Measurements from ENCODE around the gene ANKRD1.
"Not testable (repeated sequence)": the region's sequence is repeated elsewhere in the genome, so short reads cannot be mapped to it uniquely, and the experiment has no call there.

The ANKRD1 gene

DNA sequence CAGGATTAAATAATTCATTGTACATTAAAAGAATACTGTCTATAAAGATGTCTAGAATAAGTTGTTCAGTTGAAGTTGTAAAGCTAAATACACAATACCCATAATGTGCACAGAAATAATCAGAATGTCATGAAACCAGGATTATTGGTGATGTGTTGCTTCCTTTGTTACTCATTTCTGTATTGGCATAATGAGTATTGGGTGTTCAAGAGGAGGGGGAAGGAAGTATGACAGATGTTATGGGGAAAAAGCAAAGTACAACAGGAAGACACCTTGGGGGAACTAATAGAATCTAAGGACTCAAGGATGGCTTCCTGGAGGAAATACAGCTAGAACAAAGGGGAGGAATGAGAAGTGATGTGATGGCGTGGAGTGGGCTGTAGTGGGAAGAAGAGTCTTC, 15.0 kb downstream of the ANKRD1 start:
- Histone ChIP-seq H3K36me3 (ENCODE audit: insufficient read depth, low read length) (peaks cover 36% of the 10 kb centered on the region; the same call in 1 of the 2 replicates), H3K4me2 (ENCODE audit: insufficient read depth, low read length) (no peak overlapping the region), H3K9ac (ENCODE audit: low read depth, low read length) (no peak overlapping the region), H3K79me2 (ENCODE audit: insufficient read depth, low read length) (no peaks in the 10 kb centered on the region), H3K27me3 (ENCODE audit: insufficient read depth, low read length, poor library complexity) (no peaks in the 10 kb centered on the region), H3K4me1 (ENCODE audit: insufficient read depth, low read length) (peaks cover 27% of the 10 kb centered on the region), H3K27ac (ENCODE audit: low read length) (no peak overlapping the region), H2AFZ (ENCODE audit: low read depth, low read length) (no peak overlapping the region), H4K20me1 (ENCODE audit: insufficient read depth, low read length) (no peaks in the 10 kb centered on the region), H3K4me3 (ENCODE audit: low read depth in 1 of 2, low read length in 2 of 2) (no peak overlapping the region), H3K9me3 (ENCODE audit: insufficient read depth, low read length, severe bottlenecking) (no peaks in the 10 kb centered on the region)
- DNase-seq (no peak), ATAC-seq (ENCODE audit: insufficient read depth, low read depth) (no peak)
- TF ChIP-seq, protein P1, sequence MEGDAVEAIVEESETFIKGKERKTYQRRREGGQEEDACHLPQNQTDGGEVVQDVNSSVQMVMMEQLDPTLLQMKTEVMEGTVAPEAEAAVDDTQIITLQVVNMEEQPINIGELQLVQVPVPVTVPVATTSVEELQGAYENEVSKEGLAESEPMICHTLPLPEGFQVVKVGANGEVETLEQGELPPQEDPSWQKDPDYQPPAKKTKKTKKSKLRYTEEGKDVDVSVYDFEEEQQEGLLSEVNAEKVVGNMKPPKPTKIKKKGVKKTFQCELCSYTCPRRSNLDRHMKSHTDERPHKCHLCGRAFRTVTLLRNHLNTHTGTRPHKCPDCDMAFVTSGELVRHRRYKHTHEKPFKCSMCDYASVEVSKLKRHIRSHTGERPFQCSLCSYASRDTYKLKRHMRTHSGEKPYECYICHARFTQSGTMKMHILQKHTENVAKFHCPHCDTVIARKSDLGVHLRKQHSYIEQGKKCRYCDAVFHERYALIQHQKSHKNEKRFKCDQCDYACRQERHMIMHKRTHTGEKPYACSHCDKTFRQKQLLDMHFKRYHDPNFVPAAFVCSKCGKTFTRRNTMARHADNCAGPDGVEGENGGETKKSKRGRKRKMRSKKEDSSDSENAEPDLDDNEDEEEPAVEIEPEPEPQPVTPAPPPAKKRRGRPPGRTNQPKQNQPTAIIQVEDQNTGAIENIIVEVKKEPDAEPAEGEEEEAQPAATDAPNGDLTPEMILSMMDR (IDR thresholded peaks at IDR 0.05; ENCODE audit: borderline replicate concordance, extremely low read depth, low read length, poor library complexity, severe bottlenecking) = no peak
- TF ChIP-seq EZH2 (IDR thresholded peaks at IDR 0.05; ENCODE audit: borderline replicate concordance, low read depth, low read length, severe bottlenecking) = no peak

DNA sequence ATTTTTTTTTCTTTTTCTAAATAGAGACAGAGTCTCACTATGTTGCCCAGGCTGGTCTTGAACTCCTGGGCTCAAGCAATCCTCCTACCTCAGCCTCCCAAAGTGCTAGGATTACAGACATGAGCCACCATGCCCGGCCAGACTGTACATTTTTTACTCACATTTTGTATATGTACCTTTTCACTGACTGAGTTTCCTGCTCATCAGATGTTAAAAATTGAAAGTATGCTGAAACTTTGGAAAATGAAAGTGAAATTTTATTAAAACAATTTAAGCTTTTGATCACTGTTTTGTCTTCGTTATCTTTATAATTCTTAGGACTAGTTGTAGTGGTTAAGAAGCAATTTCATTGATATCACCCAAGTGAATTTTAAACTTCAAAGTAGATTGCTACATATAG, 24.0 kb downstream of the ANKRD1 start:
- H3K27me3 ChIP-seq (ENCODE audit: insufficient read depth, low read length, poor library complexity); H3K27ac ChIP-seq (ENCODE audit: low read length); H3K4me1 ChIP-seq (ENCODE audit: insufficient read depth, low read length); H4K20me1 ChIP-seq (ENCODE audit: insufficient read depth, low read length); H3K4me2 ChIP-seq (ENCODE audit: insufficient read depth, low read length); ATAC-seq (ENCODE audit: insufficient read depth, low read depth); H3K4me3 ChIP-seq (ENCODE audit: low read depth in 1 of 2, low read length in 2 of 2); H2AFZ ChIP-seq (ENCODE audit: low read depth, low read length); H3K9me3 ChIP-seq (ENCODE audit: insufficient read depth, low read length, severe bottlenecking); DNase-seq; H3K79me2 ChIP-seq (ENCODE audit: insufficient read depth, low read length); H3K9ac ChIP-seq (ENCODE audit: low read depth, low read length): not testable (repeated sequence)
- peaks cover 70% of the 10 kb centered on the region for H3K36me3 ChIP-seq (ENCODE audit: insufficient read depth, low read length)

DNA sequence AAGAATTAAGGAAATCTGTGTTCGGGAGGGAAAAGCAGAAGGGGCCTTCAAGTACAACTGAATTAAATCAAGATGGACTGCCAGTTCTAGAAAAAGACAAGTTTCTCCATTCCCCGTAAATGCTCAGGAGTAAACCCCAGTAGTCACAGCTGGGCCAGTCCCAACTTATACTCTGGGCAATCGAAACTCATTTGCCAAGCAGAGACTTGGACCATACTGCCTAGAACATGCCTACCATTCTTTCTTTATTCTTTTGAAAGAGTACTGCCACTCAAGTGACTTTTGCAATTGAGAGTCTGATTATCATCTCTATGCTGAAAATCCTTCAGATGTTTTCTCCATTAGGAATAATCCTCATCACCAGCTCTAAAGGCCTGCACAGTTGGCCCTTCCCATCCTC, 27.7 kb downstream of the ANKRD1 start:
- H3K27me3 ChIP-seq (ENCODE audit: insufficient read depth, low read length, poor library complexity) = no peaks in the 10 kb centered on the region
- peaks cover 83% of the 10 kb centered on the region for H3K36me3 ChIP-seq (ENCODE audit: insufficient read depth, low read length)
- no peaks in the 10 kb centered on the region for H3K9me3 ChIP-seq (ENCODE audit: insufficient read depth, low read length, severe bottlenecking)
- H3K27ac ChIP-seq (ENCODE audit: low read length) = no peak overlapping the region
- peaks cover 5% of the 10 kb centered on the region; the same call in 1 of the 2 replicates for H3K4me1 ChIP-seq (ENCODE audit: insufficient read depth, low read length)
- DNase-seq (no peak), ATAC-seq (ENCODE audit: insufficient read depth, low read depth) (no peak)
- no peak overlapping the region for H3K4me2 ChIP-seq (ENCODE audit: insufficient read depth, low read length)
- H4K20me1 ChIP-seq (ENCODE audit: insufficient read depth, low read length) = no peaks in the 10 kb centered on the region
- H2AFZ ChIP-seq (ENCODE audit: low read depth, low read length) = no peak overlapping the region
- no peaks in the 10 kb centered on the region for H3K79me2 ChIP-seq (ENCODE audit: insufficient read depth, low read length)
- H3K4me3 ChIP-seq (ENCODE audit: low read depth in 1 of 2, low read length in 2 of 2) = no peak overlapping the region
- H3K9ac ChIP-seq (ENCODE audit: low read depth, low read length) = no peak overlapping the region
- no peak for TF ChIP-seq EZH2 (IDR thresholded peaks at IDR 0.05; ENCODE audit: borderline replicate concordance, low read depth, low read length, severe bottlenecking)
- TF ChIP-seq, protein P1 (IDR thresholded peaks at IDR 0.05; ENCODE audit: borderline replicate concordance, extremely low read depth, low read length, poor library complexity, severe bottlenecking) = no peak

- H3K9ac ChIP-seq (ENCODE audit: low read depth, low read length) = no peak overlapping the region
- no peaks in the 10 kb centered on the region for H3K79me2 ChIP-seq (ENCODE audit: insufficient read depth, low read length)
- H3K4me3 ChIP-seq (ENCODE audit: low read depth in 1 of 2, low read length in 2 of 2) = no peak overlapping the region
- H3K27me3 ChIP-seq (ENCODE audit: insufficient read depth, low read length, poor library complexity) = no peaks in the 10 kb centered on the region
- TF ChIP-seq, protein P1 (IDR thresholded peaks at IDR 0.05; ENCODE audit: borderline replicate concordance, extremely low read depth, low read length, poor library complexity, severe bottlenecking) = no peak
- no peak for TF ChIP-seq EZH2 (IDR thresholded peaks at IDR 0.05; ENCODE audit: borderline replicate concordance, low read depth, low read length, severe bottlenecking)
- no peaks in the 10 kb centered on the region for H3K9me3 ChIP-seq (ENCODE audit: insufficient read depth, low read length, severe bottlenecking)
- H3K4me1 ChIP-seq (ENCODE audit: insufficient read depth, low read length) = peaks cover 3% of the 10 kb centered on the region; the same call in 1 of the 2 replicates
- no peak overlapping the region for H3K4me2 ChIP-seq (ENCODE audit: insufficient read depth, low read length)
- H2AFZ ChIP-seq (ENCODE audit: low read depth, low read length) = no peak overlapping the region
- H3K27ac ChIP-seq (ENCODE audit: low read length) = no peak overlapping the region
- DNase-seq (no peak), ATAC-seq (ENCODE audit: insufficient read depth, low read depth) (no peak)
- peaks cover 89% of the 10 kb centered on the region for H3K36me3 ChIP-seq (ENCODE audit: insufficient read depth, low read length)
- no peaks in the 10 kb centered on the region for H4K20me1 ChIP-seq (ENCODE audit: insufficient read depth, low read length)
Observed at GRCh38 chr10:90890347-90890746, 30.5 kb downstream of the ANKRD1 start.
